PC-3 (cell line): Measurements from ENCODE around the gene FOXP1. TPM values are rescaled to one million over a fixed set of nuclear protein-coding genes. Genes with fewer than 3 reads are reported as not detected.
A peak's percentile ranks its signal among the peaks of the same experiment; 100 is the strongest.

ENCODE experiments used
- ATAC-seq: fragments of 200-7000 bp; cut with Tn5 transposase; 2 replicates; pipeline ENCODE4 v1.9.1; 2020; ENCODE audit warnings: mild to moderate bottlenecking, moderate library complexity
- BruUV-seq: library from RNA; stranded (reverse); fragments of 400-500 nt; replicated peaks from 2 replicates; lab custom pipeline; 2021; lab: Mats Ljungman, UMichigan
- CTCF ChIA-PET: fragments of 300-600 bp; sonication (Branson Sonifier 250); formaldehyde crosslinking; loops from one replicate; lab custom pipeline; 2022; ENCODE audit warnings: antibody characterized with exemption; lab: Charles Lee
- POLR2A ChIA-PET: fragments of 300-600 bp; sonication (Branson Sonifier 250); formaldehyde crosslinking; loops from one replicate; lab custom pipeline; 2022; ENCODE audit warnings: antibody characterized with exemption; ENCODE audit not compliant: unreplicated experiment; lab: Charles Lee
- DNase-seq: peaks from one replicate; pipeline ENCODE4 v3.0.0-alpha.2; 2015
- H2AFZ ChIP-seq: fragments of 300-600 bp; sonication (generic); 2 replicates; pipeline ENCODE4 v1.6.0; 2016; ENCODE audit warnings: antibody characterized with exemption, low read length
- H3F3A ChIP-seq: fragments of 300-600 bp; sonication (generic); one replicate; pipeline ENCODE4 v1.6.0; 2017; ENCODE audit warnings: antibody characterized with exemption, low read length, control low read depth, mild to moderate bottlenecking; ENCODE audit not compliant: unreplicated experiment
- H3K27ac ChIP-seq: fragments of 300-600 bp; sonication (generic); 2 replicates; pipeline ENCODE4 v1.5.1; 2016; ENCODE audit warnings: mild to moderate bottlenecking, low read length
- H3K27me3 ChIP-seq: fragments of 300-600 bp; sonication (generic); 2 replicates; pipeline ENCODE4 v1.6.1; 2016; ENCODE audit warnings: low read length, mixed read lengths
- H3K36me3 ChIP-seq: fragments of 300-600 bp; sonication (generic); 2 replicates; pipeline ENCODE4 v1.6.1; 2016; ENCODE audit warnings: low read depth, mixed run types, low read length, mixed read lengths
- H3K4me1 ChIP-seq: fragments of 300-600 bp; sonication (generic); 2 replicates; pipeline ENCODE4 v1.5.1; 2016; ENCODE audit warnings: low read length; ENCODE audit not compliant: insufficient read depth
- H3K4me2 ChIP-seq: fragments of 300-600 bp; sonication (generic); 2 replicates; pipeline ENCODE4 v1.6.0; 2016; ENCODE audit warnings: low read length
- H3K4me3 ChIP-seq: fragments of 300-600 bp; sonication (generic); 2 replicates; pipeline ENCODE4 v1.5.1; 2016; ENCODE audit warnings: mild to moderate bottlenecking, low read length, mixed read lengths
- H3K79me2 ChIP-seq: fragments of 300-600 bp; sonication (generic); 2 replicates; pipeline ENCODE4 v1.6.1; 2017; ENCODE audit warnings: low read length, mixed read lengths
- H3K9ac ChIP-seq: fragments of 300-600 bp; sonication (generic); 2 replicates; pipeline ENCODE4 v1.6.0; 2016; ENCODE audit warnings: mild to moderate bottlenecking, low read length
- H3K9me2 ChIP-seq: fragments of 300-600 bp; sonication (generic); replicated peaks from 2 replicates; pipeline ENCODE4 v1.6.1; 2016; ENCODE audit warnings: mixed run types, low read length, mixed read lengths
- H3K9me3 ChIP-seq: fragments of 300-600 bp; sonication (generic); 2 replicates; pipeline ENCODE4 v1.6.1; 2016; ENCODE audit warnings: low read length, mixed read lengths
- H4K20me1 ChIP-seq: fragments of 300-600 bp; sonication (generic); 2 replicates; pipeline ENCODE4 v1.6.1; 2016; ENCODE audit warnings: low read length, mixed read lengths
- EZH2 ChIP-seq: fragments of 300-600 bp; sonication (generic); IDR thresholded peaks from one replicate; pipeline ENCODE4 v1.6.1; 2017; ENCODE audit warnings: antibody characterized with exemption, mild to moderate bottlenecking, low read length; ENCODE audit not compliant: unreplicated experiment
- EZH2phosphoT487 ChIP-seq: fragments of 300-600 bp; sonication (generic); IDR thresholded peaks from 2 replicates; pipeline ENCODE4 v1.6.1; 2018; ENCODE audit warnings: mild to moderate bottlenecking, antibody characterized with exemption, low read length, borderline replicate concordance
- intact Hi-C: fragments of 100-400 bp; cut with micrococcal nuclease; formaldehyde crosslinking; loops from 2 replicates; pipeline ENCODE4 v1.9.0; 2023
- total RNA-seq: library from RNA; depleted of rRNA; stranded (reverse); fragments of >200 nt; gene quantifications from 2 replicates; pipeline ENCODE4 v1.2.3, GENCODE V29; 2014
- TF ChIP-seq, protein P1 (sequence below): fragments of 300-600 bp; sonication (generic); conservative IDR thresholded peaks from 2 replicates; pipeline ENCODE4 v1.5.1; 2017; ENCODE audit warnings: antibody characterized with exemption, low read depth, mild to moderate bottlenecking, low read length

FOXP1 gene
- total RNA-seq, 1 experiment from 2014 or later, result 35.3 TPM

DNA sequence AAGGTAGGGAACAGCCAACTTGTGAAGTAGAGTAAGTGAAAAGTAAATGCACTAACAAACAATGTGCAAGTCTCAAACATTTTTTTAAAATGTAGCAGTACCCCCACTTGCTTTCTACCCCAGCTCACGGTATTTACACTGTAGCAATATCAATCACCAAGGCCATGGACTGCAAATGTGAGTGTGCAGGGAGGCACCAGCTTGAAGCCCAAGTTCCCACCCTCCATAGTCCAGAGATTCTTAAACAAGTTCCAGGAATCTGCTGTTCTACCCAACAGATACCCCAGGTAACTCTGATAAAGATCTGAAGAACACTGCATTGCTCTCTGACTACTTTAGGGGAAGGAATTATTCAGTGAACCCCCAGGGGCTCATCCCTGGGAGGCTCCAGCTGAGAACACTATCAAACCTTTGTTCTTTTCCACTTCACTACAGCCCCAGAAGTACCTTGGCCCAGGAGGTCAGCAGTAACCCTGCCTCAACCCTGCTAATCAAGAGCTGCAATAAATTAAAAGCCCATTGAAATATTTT is 86.1 kb downstream of the FOXP1 start:
- no peak for DNase-seq
- no peak overlapping the region for H3K4me2 ChIP-seq

DNA sequence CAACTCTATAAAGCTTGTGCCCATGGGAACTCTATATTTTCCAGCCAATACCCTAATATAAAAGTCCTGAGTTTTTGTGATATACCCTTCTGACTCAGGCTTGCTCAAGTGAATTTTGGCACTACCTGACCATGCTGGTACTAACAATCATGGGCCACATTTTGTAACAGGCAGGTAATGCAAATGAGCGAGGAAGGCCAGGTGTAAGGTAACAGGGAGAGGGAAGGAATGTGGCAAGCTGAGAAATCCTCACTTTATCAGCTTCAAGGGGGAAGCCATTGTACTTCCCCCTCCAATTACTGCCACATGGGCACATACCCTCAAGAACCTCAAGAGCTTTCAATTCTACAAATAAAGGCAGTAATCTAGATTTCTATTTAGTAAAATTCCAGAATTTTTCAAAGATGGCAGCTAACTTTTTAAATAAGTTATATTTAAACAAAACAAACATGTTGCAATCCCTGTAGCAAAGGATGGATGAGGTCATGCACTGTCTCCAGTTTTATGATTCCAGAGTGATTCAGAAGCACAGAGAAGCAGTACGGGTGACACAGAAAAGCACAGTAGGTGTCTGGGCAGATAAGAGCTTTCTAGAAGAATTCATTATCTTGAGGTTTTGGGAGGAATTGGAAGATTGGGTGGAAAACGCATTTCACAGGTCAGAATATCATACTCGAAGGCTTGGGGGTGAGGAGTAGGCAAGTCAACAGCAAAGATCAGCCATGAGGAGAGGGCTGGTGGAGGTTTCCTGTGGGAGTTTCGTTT is 87.6 kb downstream of the FOXP1 start:
- ATAC-seq, result peak; percentile 94

More for the DNA sequence above, 86.1 kb downstream of the FOXP1 start:
- Histone ChIP-seq H2AFZ (no peak overlapping the region), H3K9me3 (no peaks in the 10 kb centered on the region), H3K36me3 (no peaks in the 10 kb centered on the region), H3K4me1 (peaks cover 28% of the 10 kb centered on the region), H3K27ac (no peak overlapping the region), H3K4me3 (no peak overlapping the region), H3K9ac (no peak overlapping the region), H4K20me1 (no peaks in the 10 kb centered on the region), H3K9me2 (no peaks in the 10 kb centered on the region), H3K79me2 (no peaks in the 10 kb centered on the region), H3K27me3 (no peaks in the 10 kb centered on the region), H3F3A (no peaks in the 10 kb centered on the region)
- intact Hi-C loops, result no loop called here
- no peak for TF ChIP-seq EZH2phosphoT487
- TF ChIP-seq EZH2, result no peak
- TF ChIP-seq, protein P1, sequence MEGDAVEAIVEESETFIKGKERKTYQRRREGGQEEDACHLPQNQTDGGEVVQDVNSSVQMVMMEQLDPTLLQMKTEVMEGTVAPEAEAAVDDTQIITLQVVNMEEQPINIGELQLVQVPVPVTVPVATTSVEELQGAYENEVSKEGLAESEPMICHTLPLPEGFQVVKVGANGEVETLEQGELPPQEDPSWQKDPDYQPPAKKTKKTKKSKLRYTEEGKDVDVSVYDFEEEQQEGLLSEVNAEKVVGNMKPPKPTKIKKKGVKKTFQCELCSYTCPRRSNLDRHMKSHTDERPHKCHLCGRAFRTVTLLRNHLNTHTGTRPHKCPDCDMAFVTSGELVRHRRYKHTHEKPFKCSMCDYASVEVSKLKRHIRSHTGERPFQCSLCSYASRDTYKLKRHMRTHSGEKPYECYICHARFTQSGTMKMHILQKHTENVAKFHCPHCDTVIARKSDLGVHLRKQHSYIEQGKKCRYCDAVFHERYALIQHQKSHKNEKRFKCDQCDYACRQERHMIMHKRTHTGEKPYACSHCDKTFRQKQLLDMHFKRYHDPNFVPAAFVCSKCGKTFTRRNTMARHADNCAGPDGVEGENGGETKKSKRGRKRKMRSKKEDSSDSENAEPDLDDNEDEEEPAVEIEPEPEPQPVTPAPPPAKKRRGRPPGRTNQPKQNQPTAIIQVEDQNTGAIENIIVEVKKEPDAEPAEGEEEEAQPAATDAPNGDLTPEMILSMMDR, result no peak
- CTCF ChIA-PET, result interaction anchor here (0.6 kb wide), 1 partner anchor 184 kb away, joined by 3 read pairs; no protein-coding TSS in a partner anchor
- no peak for ATAC-seq
- no TSS peak for BruUV-seq
- POLR2A ChIA-PET, result interaction anchor here (0.7 kb wide), 1 partner anchor 239 kb away, joined by 3 read pairs; no protein-coding TSS in a partner anchor

More for the DNA sequence above, 87.6 kb downstream of the FOXP1 start:
- H2AFZ ChIP-seq, result peak overlapping the region; percentile 21; the same call in 1 of the 2 replicates
- POLR2A ChIA-PET, result interaction anchor here (0.6 kb wide), 1 partner anchor 250 kb away, joined by 3 read pairs; no protein-coding TSS in a partner anchor
- H3K36me3 ChIP-seq, result peaks cover 8% of the 10 kb centered on the region
- intact Hi-C loops, result no loop called here
- H3K4me2 ChIP-seq, result peak overlapping the region; percentile 55
- H3K4me3 ChIP-seq, result peak overlapping the region; percentile 13; the same call in 1 of the 2 replicates
- 0 out of 2 replicates have a peak, but pooled peaks cover 4% of the 10 kb centered on the region for H3K9me3 ChIP-seq
- DNase-seq, result peak; percentile 78
- no peaks in the 10 kb centered on the region for H3K9me2 ChIP-seq
- no TSS peak for BruUV-seq
- CTCF ChIA-PET, result interaction anchor here (0.6 kb wide), 1 partner anchor 86 kb away, joined by 3 read pairs; no protein-coding TSS in a partner anchor
- H3K79me2 ChIP-seq, result no peaks in the 10 kb centered on the region
- no peaks in the 10 kb centered on the region for H4K20me1 ChIP-seq
- H3K27me3 ChIP-seq, result no peaks in the 10 kb centered on the region
- TF ChIP-seq, protein P1, result no peak
- TF ChIP-seq EZH2 (no peak), EZH2phosphoT487 (no peak)
- peaks cover 28% of the 10 kb centered on the region for H3K4me1 ChIP-seq
- no peak overlapping the region for H3K9ac ChIP-seq
- H3F3A ChIP-seq, result no peaks in the 10 kb centered on the region
- H3K27ac ChIP-seq, result peak overlapping the region; percentile 59
